Islet of Langerhans (tissue), 1 donor: ENCODE data around the gene CLMN.

Experiments used
- FAIRE-seq: peaks from one replicate; lab custom pipeline; 2011; peaks lifted over from hg19 to GRCh38; lab: Jason Lieb, UNC

The CLMN gene

DNA sequence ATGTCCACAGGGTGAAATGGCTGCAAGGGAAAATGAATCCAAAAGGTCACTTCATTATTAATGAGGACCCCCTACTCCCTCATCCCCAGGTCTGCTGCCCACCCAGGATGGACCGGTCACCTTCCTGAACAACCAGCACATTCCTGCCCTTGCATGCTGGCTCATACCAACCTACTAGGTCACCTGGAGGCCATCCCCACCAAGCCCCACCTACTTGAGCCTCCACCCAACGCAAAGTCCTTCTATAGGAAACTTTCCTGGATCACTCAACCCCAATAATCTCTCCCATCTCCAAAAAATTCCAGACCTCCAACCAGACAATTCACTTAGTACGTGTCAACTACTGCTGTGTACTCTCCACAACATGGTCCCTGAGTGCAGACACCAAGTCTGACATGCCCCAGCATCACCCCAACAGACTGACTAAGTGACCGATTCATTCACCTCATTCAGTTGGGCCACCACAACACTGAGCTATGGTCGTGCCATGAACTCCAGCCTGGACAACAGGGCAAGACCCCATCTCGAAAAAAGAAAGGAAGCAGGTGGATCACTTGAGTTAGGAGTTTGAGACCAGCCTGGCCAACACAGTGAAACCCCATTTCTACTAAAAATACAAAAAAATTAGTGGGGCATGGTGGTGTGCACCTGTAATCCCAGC, 18.1 kb downstream of the CLMN start:
- FAIRE-seq, result no peak

DNA sequence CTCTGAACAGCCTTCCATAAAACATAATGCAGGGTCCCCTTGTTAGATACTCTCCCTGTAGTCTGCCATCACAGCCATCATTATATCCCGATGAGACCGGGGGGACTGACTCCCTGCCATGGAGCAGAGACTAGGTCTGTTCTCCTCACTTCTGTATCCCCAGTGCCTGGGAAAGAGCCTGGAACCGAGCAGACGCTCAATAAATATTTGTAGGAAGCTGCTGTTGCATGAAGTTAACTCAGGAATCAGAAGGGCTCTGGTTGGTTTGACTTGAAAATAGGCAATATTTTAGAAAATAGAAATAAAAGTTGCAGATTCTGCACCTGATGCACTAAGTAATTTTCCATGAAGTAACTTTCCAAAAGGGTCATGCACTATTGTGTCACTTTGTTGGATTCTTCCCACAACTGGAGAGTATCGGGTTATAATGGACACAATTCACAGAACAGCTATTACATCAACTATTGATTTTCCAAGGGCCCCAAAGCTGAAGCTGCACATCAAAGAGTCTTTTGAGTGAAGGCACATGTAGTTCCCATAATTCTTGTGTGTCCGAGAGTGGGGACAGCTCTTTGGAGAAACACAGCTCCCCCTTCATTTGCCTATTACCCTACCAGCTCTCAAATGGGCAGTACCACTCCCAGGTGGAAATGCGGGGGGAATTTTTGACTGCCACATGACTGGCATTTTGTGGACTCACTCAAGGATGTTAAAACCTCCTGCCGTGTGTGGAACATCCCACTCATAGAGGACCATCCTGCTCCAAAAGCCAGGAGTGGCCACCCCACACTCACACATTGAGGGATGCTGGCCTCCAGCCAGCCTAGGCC, 18.8 kb downstream of the CLMN start:
- FAIRE-seq, result no peak

DNA sequence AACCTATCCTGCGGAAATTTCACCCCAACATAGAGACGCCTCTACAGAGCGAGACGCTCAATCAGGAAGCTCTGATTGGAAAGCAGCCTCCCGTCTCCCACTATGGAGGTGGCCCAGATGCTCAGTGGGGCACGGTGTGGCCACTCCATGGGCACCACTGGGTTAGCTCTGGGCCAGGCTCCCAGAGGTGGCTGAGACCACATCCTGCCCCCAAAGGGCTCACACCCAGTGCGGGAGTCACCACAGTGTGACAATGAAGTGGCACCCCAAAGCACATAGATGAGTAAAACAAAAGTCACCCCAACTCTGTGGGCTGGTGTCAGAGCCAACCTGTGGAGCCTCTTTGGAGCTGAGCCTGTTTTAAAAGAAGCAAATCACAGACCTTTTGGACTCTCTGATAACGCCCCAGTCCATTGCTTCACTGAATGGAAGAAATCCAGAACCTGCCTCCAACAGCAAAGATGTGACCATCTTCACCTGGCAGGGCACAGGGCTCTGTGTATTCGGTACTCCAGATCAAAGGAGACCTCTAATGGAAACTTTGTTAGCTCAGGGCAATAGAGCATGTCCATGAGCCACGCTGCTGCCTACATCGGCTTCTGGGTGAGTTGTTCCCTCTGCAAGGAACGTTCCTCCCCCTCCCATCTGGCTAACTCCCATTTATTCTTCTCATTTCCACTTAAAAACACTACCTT, 19.6 kb downstream of the CLMN start:
- FAIRE-seq, result no peak

DNA sequence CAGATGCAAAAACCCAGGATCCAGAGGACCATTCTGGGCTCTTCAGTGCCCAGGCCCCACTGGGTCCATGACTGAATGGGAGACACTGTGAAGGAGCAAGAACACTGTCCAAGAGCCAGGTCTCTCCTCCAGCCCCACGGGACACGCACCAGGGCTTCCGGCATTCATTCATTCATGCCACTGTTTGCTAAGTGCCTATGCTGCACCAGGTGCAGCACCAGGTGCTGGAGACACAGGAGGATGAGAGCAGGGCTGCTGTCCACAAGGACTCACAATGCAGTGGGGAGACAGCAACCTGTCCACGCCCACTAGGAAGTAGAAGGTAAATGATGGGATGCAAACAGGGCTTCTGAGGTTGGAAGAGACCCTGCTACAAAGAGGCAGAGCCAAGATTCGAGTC, 20.4 kb downstream of the CLMN start:
- no peak for FAIRE-seq

DNA sequence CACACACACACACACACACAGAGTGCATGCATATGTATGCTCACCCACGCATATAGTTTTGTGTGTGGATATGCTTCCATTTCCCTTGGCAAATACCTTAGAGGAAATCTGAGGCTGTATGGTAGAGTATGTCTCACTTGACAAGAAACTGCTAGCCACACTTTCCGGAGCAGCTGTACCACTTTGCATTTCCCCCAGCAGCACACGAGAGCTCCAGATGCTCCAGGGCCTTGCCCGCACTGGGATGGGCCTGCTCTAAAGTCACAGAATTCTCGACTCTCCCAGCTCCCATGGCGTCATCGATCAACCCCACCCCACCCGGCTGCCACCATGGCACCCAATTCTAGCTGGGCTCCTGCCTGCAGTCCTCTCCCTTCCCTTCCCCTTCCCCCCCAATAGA, 21.9 kb downstream of the CLMN start:
- no peak for FAIRE-seq

DNA sequence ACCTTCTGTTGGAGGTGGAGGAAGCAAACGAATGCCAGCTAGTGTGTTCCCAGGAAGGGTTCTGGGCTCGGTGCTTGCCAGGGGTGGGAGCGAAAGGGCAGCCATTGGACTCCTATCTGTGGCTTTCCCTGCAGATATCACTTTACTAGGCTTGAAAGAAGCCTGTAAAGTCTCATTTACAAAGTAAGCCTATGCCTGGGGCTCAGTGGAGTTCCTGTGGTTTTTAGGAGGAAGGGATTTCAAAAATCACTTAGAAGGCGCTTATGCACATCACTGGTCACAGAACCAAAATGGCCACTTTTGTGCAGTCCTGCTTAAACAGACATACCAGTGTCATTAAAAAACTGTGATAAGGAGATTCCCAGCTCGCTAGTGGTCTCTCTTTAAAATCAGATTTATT, 22.7 kb downstream of the CLMN start:
- no peak for FAIRE-seq

DNA sequence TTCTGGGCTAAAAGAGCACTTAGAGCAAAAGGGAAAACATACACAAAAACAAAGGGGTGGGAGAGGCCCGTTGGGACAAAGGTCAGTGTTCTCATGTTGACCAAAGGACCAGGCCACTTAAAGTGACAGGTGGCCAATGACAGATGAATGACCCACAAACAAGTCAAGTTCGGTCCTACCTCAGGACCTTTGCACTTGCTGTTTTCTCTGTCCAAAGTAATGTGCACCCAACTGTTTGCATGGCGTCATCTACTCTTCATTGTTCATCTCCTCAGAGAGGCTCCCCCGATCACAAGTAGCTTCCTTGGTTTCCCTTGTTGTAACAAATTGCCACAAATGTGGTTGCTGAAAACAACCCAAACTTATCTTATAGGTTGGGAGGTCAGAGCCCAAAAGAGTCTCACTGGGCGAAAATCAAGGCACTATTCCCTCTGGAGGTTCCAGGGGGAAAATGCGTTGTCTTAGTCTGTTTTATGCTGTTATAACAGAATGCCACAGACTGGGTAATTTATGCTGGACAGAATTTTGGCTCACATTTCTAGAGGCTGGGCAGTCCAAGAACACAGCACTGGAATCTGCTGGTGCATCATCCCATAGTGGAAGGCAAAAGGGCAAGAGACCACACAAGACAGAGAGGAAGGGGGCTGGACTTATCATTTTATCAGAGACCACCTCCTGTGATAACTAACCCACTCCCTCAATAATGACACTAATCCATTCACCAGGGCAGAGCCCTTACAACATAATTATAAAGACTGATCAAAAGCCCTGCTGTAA, 23.9 kb downstream of the CLMN start:
- FAIRE-seq, result no peak

DNA sequence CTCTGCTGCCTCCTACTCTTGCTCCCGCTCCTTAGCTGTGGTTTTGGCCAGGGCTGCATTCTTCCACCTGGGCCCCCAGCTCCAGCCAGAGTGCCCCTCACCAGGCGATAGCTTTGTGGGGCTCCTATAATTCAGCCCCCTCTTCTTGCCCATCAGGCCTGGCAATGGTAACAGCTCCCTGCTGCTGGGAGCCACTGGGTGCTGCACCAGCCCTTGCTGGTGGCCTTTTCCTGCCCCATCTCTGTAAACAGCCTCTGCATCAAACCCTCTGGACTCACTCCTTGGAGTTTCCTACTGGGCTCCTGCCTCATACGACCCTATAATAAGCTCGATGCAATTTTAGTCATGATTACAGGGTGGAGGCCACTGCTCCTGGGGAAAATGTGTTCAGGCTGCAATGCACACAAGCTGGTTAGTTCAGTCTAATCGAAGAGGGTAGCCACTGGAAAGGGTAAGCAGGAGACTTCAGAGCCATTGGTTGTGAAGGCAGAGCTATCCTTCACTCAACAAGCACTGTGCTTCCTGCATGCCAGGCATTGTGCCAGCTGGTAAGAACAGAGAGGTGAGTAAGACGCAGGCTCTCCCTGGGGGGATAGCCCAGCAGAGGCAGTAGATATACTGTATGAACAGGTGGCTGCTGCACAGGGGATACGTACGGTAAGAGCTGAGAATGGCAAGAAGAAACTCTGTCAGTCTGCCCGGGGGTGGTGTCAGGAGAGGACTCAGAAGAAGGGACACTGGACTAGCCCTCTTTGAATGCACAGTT, 24.7 kb downstream of the CLMN start:
- no peak for FAIRE-seq

DNA sequence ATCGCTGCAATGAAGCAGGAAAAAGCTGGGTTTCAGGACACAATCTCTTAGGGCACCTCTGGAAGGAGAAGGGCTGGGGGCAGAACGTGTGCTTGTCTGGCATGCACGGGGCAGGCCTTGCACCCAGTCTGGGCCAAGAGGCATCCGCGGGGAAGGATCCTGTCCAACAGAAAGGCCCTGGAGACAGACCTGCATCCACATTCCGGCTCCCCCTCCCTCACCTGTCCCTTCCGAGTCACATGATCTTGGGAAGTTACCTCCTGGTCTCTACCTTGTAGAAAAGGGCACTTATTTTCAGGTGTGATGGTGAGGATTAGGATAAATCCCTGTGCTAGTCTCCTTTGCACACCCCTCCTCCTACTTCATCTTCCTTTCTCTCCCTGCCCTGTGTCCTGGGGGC, 25.4 kb downstream of the CLMN start:
- FAIRE-seq, result no peak

DNA sequence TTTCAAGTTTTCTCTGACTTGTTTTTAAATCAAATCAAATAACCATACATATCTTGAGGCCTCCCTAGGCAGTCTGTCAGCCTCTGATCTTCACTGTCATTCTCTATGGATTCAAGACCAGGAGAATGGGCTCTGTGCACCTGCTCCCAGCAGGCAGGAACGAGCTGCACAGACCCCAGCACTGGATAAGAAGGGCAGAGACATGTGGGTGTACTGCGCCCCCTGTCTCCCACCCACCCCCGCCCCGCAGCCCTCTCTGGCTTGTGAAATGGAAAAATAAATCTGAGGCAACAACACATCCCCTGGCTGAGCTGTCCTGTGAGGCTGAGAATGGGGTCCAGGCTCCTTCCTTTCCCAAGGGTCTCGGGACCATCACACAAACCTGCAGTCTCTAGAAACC, 26.3 kb downstream of the CLMN start:
- FAIRE-seq, result no peak

DNA sequence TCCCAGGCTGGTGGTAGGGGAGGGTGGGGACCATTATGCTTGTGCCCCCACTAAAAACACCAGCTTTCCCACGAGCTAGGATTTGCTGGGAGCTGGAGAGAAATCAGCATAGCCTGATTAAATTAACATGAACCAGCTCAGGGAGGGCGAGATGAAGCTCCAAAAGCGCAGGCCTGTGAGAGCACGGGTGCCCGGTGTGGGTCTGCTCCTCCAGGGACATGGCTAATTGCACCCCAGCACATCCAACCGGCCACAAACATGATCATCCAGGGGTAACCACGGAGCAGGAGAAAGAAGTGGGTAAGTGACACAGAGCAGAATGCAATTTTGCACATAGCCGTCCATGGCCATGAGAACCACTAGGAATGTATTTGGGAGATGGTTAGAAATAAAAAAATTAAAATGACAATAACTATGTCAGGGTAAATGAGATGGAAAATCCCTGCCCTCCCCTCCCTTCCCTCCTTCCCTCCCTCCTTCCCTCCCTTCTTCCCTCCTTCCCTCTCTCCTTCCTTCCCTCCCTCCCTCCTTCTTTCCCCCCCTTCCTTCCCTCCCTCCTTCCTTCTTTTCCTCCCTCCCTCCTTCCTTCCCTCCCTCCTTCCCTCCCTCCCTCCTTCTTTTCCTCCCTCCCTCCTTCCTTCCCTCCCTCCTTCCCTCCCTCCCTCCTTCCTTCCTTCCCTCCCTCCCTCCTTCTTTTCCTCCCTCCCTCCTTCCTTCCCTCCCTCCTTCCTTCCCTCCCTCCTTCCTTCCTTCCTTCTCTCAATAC, 26.9 kb downstream of the CLMN start:
- no peak for FAIRE-seq

DNA sequence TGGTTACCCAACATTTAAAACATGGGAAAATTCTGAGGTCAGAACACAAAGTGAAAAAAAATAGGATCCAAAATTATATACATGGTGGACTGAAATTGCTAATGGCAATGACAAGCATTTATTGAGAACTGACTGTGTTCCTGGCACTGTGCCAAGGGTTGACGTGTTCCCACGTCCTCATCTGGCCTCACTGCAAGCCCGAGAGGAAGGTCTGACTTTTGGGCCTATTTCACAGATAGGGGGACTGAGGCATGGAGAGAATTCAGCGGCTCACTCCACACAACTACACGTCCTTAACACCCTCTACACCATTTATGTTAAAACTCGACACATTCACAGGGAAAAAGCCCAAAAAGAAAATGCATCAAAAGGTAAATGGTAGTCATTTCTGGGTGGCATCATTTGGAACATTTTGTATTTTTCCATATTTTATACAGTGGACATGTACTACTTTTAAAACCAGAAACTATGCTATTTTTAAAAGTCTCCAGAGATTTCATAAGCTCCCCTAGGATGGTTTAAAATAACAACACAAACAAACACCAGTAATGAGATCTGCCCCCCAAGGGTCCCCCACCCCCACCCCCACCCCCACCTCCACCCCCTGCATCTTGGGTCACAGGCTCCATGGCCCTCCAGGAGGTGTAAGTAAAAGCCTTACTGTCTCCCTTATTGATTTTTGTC, 27.7 kb downstream of the CLMN start:
- FAIRE-seq, result no peak

DNA sequence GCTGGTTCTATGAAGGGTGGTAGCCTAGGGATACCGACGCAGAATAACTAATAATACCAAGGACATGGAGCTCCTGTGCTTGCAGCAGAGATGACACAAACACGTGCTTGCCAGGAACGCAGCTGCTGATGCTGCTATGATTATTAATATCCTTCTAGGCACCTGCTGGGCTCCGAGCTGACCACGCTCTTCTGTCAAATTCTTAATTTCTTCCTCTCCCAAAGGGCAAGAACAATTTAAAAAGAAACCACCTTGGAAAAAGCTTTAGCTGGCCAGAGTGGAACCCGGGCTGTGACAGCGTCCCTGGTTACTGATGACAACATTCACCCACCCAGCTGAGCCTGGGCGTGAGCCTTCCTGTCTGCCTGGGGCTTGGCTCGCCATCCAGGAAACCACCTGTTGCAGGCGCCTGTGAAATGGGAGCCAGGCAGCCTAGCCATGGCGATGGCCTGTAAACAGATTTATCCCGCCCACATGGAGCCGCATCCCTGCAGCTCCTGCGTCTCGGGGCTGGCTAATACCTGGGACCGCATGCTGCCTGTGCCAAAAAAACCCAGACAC, 28.8 kb downstream of the CLMN start:
- no peak for FAIRE-seq

DNA sequence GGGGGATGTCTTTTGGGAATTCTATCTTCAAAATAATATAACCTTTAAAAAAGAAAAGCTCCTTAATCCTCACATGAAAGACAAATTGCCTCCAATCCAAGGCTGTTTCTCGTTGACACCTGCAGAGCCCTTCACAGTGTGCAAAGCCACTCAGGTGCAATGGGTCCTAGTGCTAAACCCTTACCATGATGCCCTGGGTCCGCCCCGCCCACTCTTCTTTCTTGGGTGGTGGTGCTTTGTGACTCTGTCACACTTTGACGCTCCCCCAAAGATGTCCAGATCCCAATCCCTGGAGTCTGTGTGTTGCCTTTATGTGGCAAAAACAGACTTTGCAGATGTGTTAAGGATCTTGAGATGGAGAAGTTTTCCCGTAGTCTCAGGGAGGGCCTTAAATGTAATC, 29.7 kb downstream of the CLMN start:
- FAIRE-seq, result no peak

DNA sequence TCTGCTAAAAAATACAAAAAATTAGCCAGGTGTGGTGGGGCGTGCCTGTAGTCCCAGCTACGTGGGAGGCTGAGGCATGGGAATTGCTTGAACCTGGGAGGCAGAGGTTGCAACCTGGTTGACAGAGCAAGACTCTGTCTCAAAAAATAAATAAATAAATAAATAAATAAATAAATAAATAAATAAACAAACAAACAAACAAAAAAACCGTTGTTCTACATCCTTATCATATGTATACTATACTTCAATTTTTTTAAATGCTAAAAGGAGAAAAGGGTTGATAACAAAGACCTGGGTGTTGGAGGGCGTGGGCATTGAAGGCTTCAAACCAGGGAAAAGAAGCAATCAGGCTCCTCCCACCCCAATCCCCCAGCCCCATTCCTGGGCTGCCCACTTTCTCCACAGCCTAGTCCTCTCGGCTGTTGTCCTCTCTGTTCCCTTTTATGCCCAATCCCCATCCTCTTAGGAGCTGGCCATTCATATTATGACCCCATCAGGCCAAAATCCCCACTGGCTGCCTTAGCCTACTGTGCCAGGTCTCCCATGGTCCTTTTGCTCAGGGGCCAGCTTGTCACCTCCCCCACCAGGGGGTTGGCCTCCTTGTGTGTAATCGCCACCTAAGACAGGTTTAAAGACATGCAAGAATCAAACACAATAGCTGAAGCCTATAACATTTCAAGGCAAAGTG, 30.2 kb downstream of the CLMN start:
- no peak for FAIRE-seq

DNA sequence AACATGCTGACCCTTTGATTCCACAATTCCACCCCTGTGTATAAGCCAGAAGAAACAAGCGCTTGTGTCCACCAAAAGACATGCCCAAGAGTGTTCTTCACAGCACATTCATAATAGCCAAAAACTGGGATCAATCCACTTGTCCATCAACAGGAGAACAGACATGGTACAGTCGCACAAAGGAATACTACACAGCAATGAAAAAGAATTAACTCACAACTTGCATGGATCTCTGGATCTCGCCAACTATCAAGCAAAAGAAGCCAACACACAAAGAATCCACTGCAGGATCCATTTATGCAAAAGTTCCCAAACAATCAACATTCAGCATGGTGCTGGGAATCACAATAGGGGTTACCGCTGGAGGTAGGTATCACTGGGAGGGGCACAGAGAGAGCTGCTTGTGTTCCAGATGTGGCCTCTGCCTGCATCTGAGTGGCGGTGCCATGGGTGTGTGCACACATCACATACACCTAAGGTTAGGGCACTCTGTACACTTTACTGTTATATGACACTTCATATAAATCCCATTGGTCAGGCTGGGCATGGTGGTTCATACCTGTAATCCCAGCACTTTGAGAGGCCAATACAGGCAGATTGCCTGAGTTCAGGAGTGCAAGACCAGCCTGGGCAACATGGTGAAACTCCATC, 30.9 kb downstream of the CLMN start:
- no peak for FAIRE-seq

DNA sequence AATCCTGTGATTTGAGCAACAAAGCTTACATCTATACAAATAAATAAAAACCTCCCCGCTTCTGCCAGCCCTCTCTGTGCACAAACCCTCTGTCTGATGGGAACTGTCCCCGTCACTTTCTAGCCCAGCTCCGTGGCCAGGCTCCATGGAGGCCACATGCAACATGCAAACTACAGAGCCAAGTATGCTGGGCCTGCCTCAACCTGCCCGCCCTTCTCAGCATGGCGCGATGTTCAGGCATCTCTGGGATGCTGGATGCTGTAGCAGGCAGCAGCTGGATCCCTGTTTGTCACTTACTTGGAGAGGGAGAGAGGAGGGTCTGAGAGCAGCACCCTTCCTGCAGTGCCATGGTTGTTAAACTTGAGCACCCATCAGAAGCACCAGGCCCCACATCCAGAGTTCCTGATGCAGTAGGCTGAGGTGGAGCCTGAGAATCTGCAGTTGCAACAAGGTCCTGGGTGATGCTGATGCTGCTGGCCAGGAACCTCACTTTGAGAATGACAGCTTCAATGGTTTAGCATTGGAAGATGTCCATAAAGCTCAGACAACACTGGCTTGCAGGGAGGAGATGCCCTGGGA, 32.4 kb downstream of the CLMN start:
- FAIRE-seq, result no peak

DNA sequence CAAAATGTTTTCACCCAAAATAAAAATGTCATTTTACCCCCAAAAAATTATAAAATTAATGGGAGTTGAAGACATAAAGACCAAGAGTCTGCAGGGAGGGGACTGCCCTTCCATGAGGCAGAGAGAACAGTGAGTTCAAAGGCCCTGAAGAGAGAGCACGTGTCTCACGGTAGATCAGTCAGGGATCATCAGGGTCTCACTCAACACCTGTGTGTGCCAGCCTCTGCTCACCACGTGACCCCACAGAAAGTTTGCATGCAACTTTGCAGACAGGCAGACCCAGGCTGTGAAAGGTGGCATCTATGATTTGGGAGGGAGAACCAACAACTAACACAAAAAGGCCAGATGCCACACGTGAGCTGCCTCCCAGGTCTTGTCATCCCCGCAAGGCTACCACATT, 33.1 kb downstream of the CLMN start:
- no peak for FAIRE-seq

DNA sequence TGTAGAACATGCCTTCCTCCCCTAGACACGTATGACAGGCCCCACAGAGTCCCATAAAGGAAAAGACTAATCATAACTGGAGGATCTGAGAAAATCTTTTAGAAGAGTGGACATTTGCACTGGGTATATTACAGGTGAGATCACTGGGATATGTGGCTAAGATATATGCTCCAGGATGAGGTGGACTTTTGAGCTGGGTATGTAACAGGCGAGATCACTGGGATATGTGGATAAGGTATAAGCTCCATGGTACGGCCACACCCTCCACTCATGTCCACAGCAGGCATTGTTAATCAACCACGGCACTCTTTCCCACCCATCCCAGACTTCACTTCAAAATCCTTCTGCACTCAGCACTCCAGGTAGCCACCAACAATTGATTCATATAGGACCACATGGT, 34.1 kb downstream of the CLMN start:
- FAIRE-seq, result no peak
